ENCODE results near the gene PDPK1. TPM values are rescaled to one million over a fixed set of nuclear protein-coding genes. Genes with fewer than 3 reads are reported as not detected.

The PDPK1 gene
- total and polyA plus RNA-seq, 4 donors: 12.1 to 28.1 (median 18.2) TPM

GRCh38 chr16:2507052-2507659 lies 30.7 kb upstream of the PDPK1 start (continued):
- no peak for TF ChIP-seq RAD21 (IDR thresholded peaks at IDR 0.05)
- TF ChIP-seq EGR1 (IDR thresholded peaks at IDR 0.05; ENCODE audit: low read depth in 2 of 2): no peak
- no peak for TF ChIP-seq RXRA (IDR thresholded peaks at IDR 0.05)
- no peak for TF ChIP-seq CTCF (IDR thresholded peaks at IDR 0.05; ENCODE audit: low read depth, low read length, missing input control)
- TF ChIP-seq FOXA2 (IDR thresholded peaks at IDR 0.05): no peak
- TF ChIP-seq ATF3 (IDR thresholded peaks at IDR 0.05): no peak
- no peak for TF ChIP-seq SP1 (IDR thresholded peaks at IDR 0.05)
- no peak for TF ChIP-seq MAX (IDR thresholded peaks at IDR 0.05)

GRCh38 chr16:2507665-2508064 lies 30.2 kb upstream of the PDPK1 start:
- Histone ChIP-seq H3K27ac (ENCODE audit: low read depth in 1 of 2, low read length in 2 of 2) (peak overlapping the region; percentile 41 to 74), H3K4me3 (ENCODE audit: low read depth in 1 of 3, low read length in 3 of 3) (no peak overlapping the region), H3K4me1 (ENCODE audit: control insufficient read depth in 4 of 4, insufficient read depth in 4 of 4, low read length in 3 of 4) (peaks cover 0 to 9% (median 4%) of the 10 kb centered on the region in 4 donors), H3K9ac (ENCODE audit: low read depth in 1 of 2, low read length in 2 of 2) (no peak overlapping the region), H3K9me3 (ENCODE audit: control insufficient read depth in 4 of 4, low read length in 3 of 4) (no peaks in the 10 kb centered on the region), H3K36me3 (ENCODE audit: control insufficient read depth in 4 of 4, insufficient read depth in 3 of 4, low read depth in 1 of 4, low read length in 3 of 4) (no peaks in the 10 kb centered on the region), H3K27me3 (ENCODE audit: control insufficient read depth in 4 of 4, insufficient read depth in 4 of 4, low read length in 3 of 4) (no peaks in the 10 kb centered on the region)
- DNase-seq (ENCODE audit: low spot score): no peak
- no peak for TF ChIP-seq TAF1 (conservative IDR thresholded peaks at IDR 0.05)
- no peak for TF ChIP-seq SP1 (IDR thresholded peaks at IDR 0.05)
- 87% methylated on average over 11 of the region's 11 CpGs for WGBS

- no peak overlapping the region for H3K4me3 ChIP-seq (ENCODE audit: low read depth in 1 of 3, low read length in 3 of 3)
- H3K9ac ChIP-seq (ENCODE audit: low read depth in 1 of 2, low read length in 2 of 2): no peak overlapping the region
- 93% methylated on average over 18 of the region's 18 CpGs for WGBS
- no peak for DNase-seq (ENCODE audit: low spot score)
- no peaks in the 10 kb centered on the region for H3K27me3 ChIP-seq (ENCODE audit: control insufficient read depth in 4 of 4, insufficient read depth in 4 of 4, low read length in 3 of 4)
- H3K27ac ChIP-seq (ENCODE audit: low read depth in 1 of 2, low read length in 2 of 2): no peak overlapping the region
- TF ChIP-seq ATF3 (IDR thresholded peaks at IDR 0.05) (no peak), MAX (IDR thresholded peaks at IDR 0.05) (no peak), SP1 (IDR thresholded peaks at IDR 0.05) (no peak), RAD21 (IDR thresholded peaks at IDR 0.05) (no peak)
- no peaks in the 10 kb centered on the region for H3K36me3 ChIP-seq (ENCODE audit: control insufficient read depth in 4 of 4, insufficient read depth in 3 of 4, low read depth in 1 of 4, low read length in 3 of 4)
- H3K9me3 ChIP-seq (ENCODE audit: control insufficient read depth in 4 of 4, low read length in 3 of 4): no peaks in the 10 kb centered on the region
- peaks cover 0 to 9% (median 3%) of the 10 kb centered on the region in 4 donors for H3K4me1 ChIP-seq (ENCODE audit: control insufficient read depth in 4 of 4, insufficient read depth in 4 of 4, low read length in 3 of 4)
These were observed 29.0 kb upstream of the PDPK1 start for GRCh38 chr16:2508722-2509400.

- DNase-seq (ENCODE audit: low spot score): no peak
- WGBS: 65% methylated on average over 24 of the region's 24 CpGs
- H3K36me3 ChIP-seq (ENCODE audit: control insufficient read depth in 4 of 4, insufficient read depth in 3 of 4, low read depth in 1 of 4, low read length in 3 of 4): no peaks in the 10 kb centered on the region
- no peaks in the 10 kb centered on the region for H3K27me3 ChIP-seq (ENCODE audit: control insufficient read depth in 4 of 4, insufficient read depth in 4 of 4, low read length in 3 of 4)
- no peak overlapping the region for H3K4me3 ChIP-seq (ENCODE audit: low read depth in 1 of 3, low read length in 3 of 3)
- no peaks in the 10 kb centered on the region for H3K9me3 ChIP-seq (ENCODE audit: control insufficient read depth in 4 of 4, low read length in 3 of 4)
- peaks cover 3 to 26% (median 20%) of the 10 kb centered on the region in 4 donors for H3K4me1 ChIP-seq (ENCODE audit: control insufficient read depth in 4 of 4, insufficient read depth in 4 of 4, low read length in 3 of 4)
- TF ChIP-seq JUND (IDR thresholded peaks at IDR 0.05) (no peak), MAX (IDR thresholded peaks at IDR 0.05) (no peak), TAF1 (conservative IDR thresholded peaks at IDR 0.05) (no peak), EGR1 (IDR thresholded peaks at IDR 0.05; ENCODE audit: low read depth in 2 of 2) (no peak), CTCF (IDR thresholded peaks at IDR 0.05; ENCODE audit: low read depth, low read length, missing input control) (no peak), ZBTB33 (IDR thresholded peaks at IDR 0.05) (no peak), RXRA (IDR thresholded peaks at IDR 0.05) (no peak), ATF3 (IDR thresholded peaks at IDR 0.05) (no peak), FOXA2 (IDR thresholded peaks at IDR 0.05) (no peak)
- H3K9ac ChIP-seq (ENCODE audit: low read depth in 1 of 2, low read length in 2 of 2): no peak overlapping the region
- no peak overlapping the region for H3K27ac ChIP-seq (ENCODE audit: low read depth in 1 of 2, low read length in 2 of 2)
These were observed 26.6 kb upstream of the PDPK1 start for GRCh38 chr16:2511128-2511800.
